HG03159 (cell line): ENCODE results near the gene RRP9.

Source experiments
- ATAC-seq: cut with Tn5 transposase; IDR thresholded peaks from one replicate; pipeline ENCODE4 v1.9.1; 2021; ENCODE audit warnings: mild to moderate bottlenecking, moderate library complexity; ENCODE audit not compliant: unreplicated experiment

Gene RRP9

GRCh38 chr3:51974277-51974962 is 32.7 kb upstream of the RRP9 start:
- ATAC-seq = no peak

GRCh38 chr3:51971350-51971749 is 29.6 kb upstream of the RRP9 start:
- ATAC-seq = no peak

GRCh38 chr3:51970606-51971300 is 29.0 kb upstream of the RRP9 start:
- ATAC-seq = no peak

GRCh38 chr3:51969841-51970240 is 28.1 kb upstream of the RRP9 start:
- ATAC-seq = no peak

GRCh38 chr3:51968883-51969678 is 27.4 kb upstream of the RRP9 start:
- ATAC-seq = no peak

GRCh38 chr3:51968170-51968775 is 26.6 kb upstream of the RRP9 start:
- no peak for ATAC-seq

- ATAC-seq = no peak
Measured at GRCh38 chr3:51967384-51968169, 25.9 kb upstream of the RRP9 start, which contains the start of gene PCBP4. PCBP4 (minus strand) TSS chr3:51967454; CDS start chr3:51961240, 6,214 bp downstream.

- no peak for ATAC-seq
Measured at GRCh38 chr3:51966922-51967383, 25.2 kb upstream of the RRP9 start.

GRCh38 chr3:51966486-51966885 is 24.8 kb upstream of the RRP9 start:
- ATAC-seq = no peak

GRCh38 chr3:51966016-51966415 is 24.3 kb upstream of the RRP9 start:
- ATAC-seq = no peak

- ATAC-seq = no peak
Measured at GRCh38 chr3:51964521-51964920, 22.8 kb upstream of the RRP9 start.

- ATAC-seq = no peak
Measured at GRCh38 chr3:51963951-51964451, 22.3 kb upstream of the RRP9 start.

- no peak for ATAC-seq
Measured at GRCh38 chr3:51962854-51963530, 21.3 kb upstream of the RRP9 start.

GRCh38 chr3:51961602-51962569 is 20.2 kb upstream of the RRP9 start:
- ATAC-seq = no peak

GRCh38 chr3:51961011-51961410 is 19.3 kb upstream of the RRP9 start:
- ATAC-seq = no peak

- ATAC-seq = no peak
Measured at GRCh38 chr3:51960386-51960785, 18.7 kb upstream of the RRP9 start.

GRCh38 chr3:51959651-51960050 is 17.9 kb upstream of the RRP9 start:
- ATAC-seq = no peak
